CD4-positive, alpha-beta T cell (primary cell): ENCODE results near the gene TENT5C. TPM values are rescaled to one million over a fixed set of nuclear protein-coding genes. Genes with fewer than 3 reads are reported as not detected.

Experiments
- ATAC-seq: fragments of 200-7000 bp; cut with Tn5 transposase; one replicate; pipeline ENCODE4 v1.10.0; 2022; ENCODE audit warnings: mild to moderate bottlenecking; ENCODE audit not compliant: poor library complexity
- CTCF ChIA-PET: fragments of 350-600 bp; sonication (Branson Sonifier 250); formaldehyde crosslinking; loops from one replicate; lab custom pipeline; 2021; ENCODE audit warnings: antibody characterized with exemption, inconsistent platforms; lab: Charles Lee
- POLR2A ChIA-PET: fragments of 350-600 bp; sonication (Branson Sonifier 250); formaldehyde crosslinking; loops from one replicate; lab custom pipeline; 2021; ENCODE audit warnings: antibody characterized with exemption, inconsistent platforms; lab: Charles Lee
- DNase-seq, 14 experiments: peaks; one replicate each; pipeline ENCODE4 v3.0.0-alpha.2; 2013 to 2020; ENCODE audit warnings: mixed read lengths in 2 of 14
- H3K27ac ChIP-seq, 2 donors: one replicate each; pipeline versions ENCODE4 v1.5.1 to v1.7.0; 2013; ENCODE audit warnings: low read length in 2 of 2, low read depth in 1 of 2, mild to moderate bottlenecking in 1 of 2
- H3K27me3 ChIP-seq, 2 experiments: 1 replicate in 1 of 2; 2 replicates in 1 of 2; pipeline versions ENCODE4 v1.6.1 to v1.7.0; 2013; ENCODE audit warnings: low read length in 2 of 2, control low read depth in 1 of 2, mild to moderate bottlenecking in 1 of 2, moderate library complexity in 1 of 2; ENCODE audit not compliant: insufficient read depth in 2 of 2, control insufficient read depth in 1 of 2
- H3K36me3 ChIP-seq: one replicate; pipeline ENCODE4 v1.6.1; 2013; ENCODE audit warnings: low read length, control low read depth; ENCODE audit not compliant: insufficient read depth
- H3K4me1 ChIP-seq: one replicate; pipeline ENCODE4 v1.6.1; 2013; ENCODE audit warnings: low read length, control low read depth; ENCODE audit not compliant: insufficient read depth
- H3K4me3 ChIP-seq: one replicate; pipeline ENCODE4 v1.5.1; 2013; ENCODE audit warnings: mild to moderate bottlenecking, low read length, moderate library complexity
- H3K9me3 ChIP-seq, 2 experiments: 1 replicate in 1 of 2; 2 replicates in 1 of 2; pipeline versions ENCODE4 v1.6.1 to v1.7.0; 2013; ENCODE audit warnings: low read length in 2 of 2, mild to moderate bottlenecking in 2 of 2, control low read depth in 1 of 2, moderate library complexity in 1 of 2; ENCODE audit not compliant: control insufficient read depth in 1 of 2, insufficient read depth in 1 of 2
- H3K27ac Mint-ChIP-seq: one replicate; pipeline ENCODE4 v1.8.0; 2020; ENCODE audit warnings: mixed read lengths
- H3K27me3 Mint-ChIP-seq: one replicate; pipeline ENCODE4 v1.8.0; 2021; ENCODE audit warnings: mixed read lengths
- H3K36me3 Mint-ChIP-seq: one replicate; pipeline ENCODE4 v1.8.0; 2021; ENCODE audit warnings: low read depth, mixed read lengths
- H3K4me1 Mint-ChIP-seq: one replicate; pipeline ENCODE4 v1.8.0; 2021; ENCODE audit warnings: low read depth, mixed read lengths
- H3K4me3 Mint-ChIP-seq: one replicate; pipeline ENCODE4 v1.8.0; 2020; ENCODE audit warnings: mild to moderate bottlenecking, mixed read lengths
- H3K9me3 Mint-ChIP-seq: one replicate; pipeline ENCODE4 v1.8.0; 2020; ENCODE audit warnings: mixed read lengths
- CTCF ChIP-seq: fragments of 200-600 bp; IDR thresholded peaks from one replicate; pipeline ENCODE4 v1.8.0; 2022; ENCODE audit warnings: antibody characterized with exemption, mild to moderate bottlenecking
- intact Hi-C, 2 experiments: fragments of 100-400 bp; cut with DNase I in 1 of 2; cut with micrococcal nuclease in 1 of 2; formaldehyde crosslinking; loops; one replicate each; pipeline versions ENCODE4 v1.15.1 to v1.9.0; 2023 to 2025; cut with DNase I, micrococcal nuclease
- total RNA-seq, 174 experiments: library from RNA in 2 of 174; stranded (reverse) in 2 of 174; gene quantifications; one replicate each; pipeline ENCODE4 v1.2.3 and lab custom pipeline; 2021 to 2026

The TENT5C gene
- total RNA-seq, 2 experiments from 2014 or later = 122 to 123 TPM

GRCh38 chr1:117585086-117585485 is 20.8 kb upstream of the TENT5C start:
- no peak for ATAC-seq
- H3K27me3 Mint-ChIP-seq = no peaks in the 10 kb centered on the region
- no peak overlapping the region for H3K4me3 ChIP-seq
- no peaks in the 10 kb centered on the region for H3K36me3 Mint-ChIP-seq
- H3K4me3 Mint-ChIP-seq = no peak overlapping the region
- H3K9me3 Mint-ChIP-seq = no peaks in the 10 kb centered on the region
- no peaks in the 10 kb centered on the region for H3K4me1 Mint-ChIP-seq
- TF ChIP-seq CTCF = no peak
- no peaks in the 10 kb centered on the region for H3K36me3 ChIP-seq
- ChIA-PET CTCF (no interaction called here), POLR2A (no interaction called here)
- no peak for DNase-seq
- no peaks in the 10 kb centered on the region for H3K27me3 ChIP-seq
- H3K9me3 ChIP-seq = no peaks in the 10 kb centered on the region
- intact Hi-C loops = no loop called here
- no peaks in the 10 kb centered on the region for H3K4me1 ChIP-seq
- no peak overlapping the region for H3K27ac ChIP-seq
- no peak overlapping the region for H3K27ac Mint-ChIP-seq

- ChIA-PET CTCF (no interaction called here), POLR2A (no interaction called here)
- Mint-ChIP-seq H3K27ac (no peak overlapping the region), H3K9me3 (no peaks in the 10 kb centered on the region), H3K27me3 (no peaks in the 10 kb centered on the region), H3K36me3 (no peaks in the 10 kb centered on the region), H3K4me1 (no peaks in the 10 kb centered on the region), H3K4me3 (no peak overlapping the region)
- Histone ChIP-seq H3K27ac (no peak overlapping the region), H3K36me3 (no peaks in the 10 kb centered on the region), H3K9me3 (no peaks in the 10 kb centered on the region), H3K4me1 (no peaks in the 10 kb centered on the region), H3K4me3 (no peak overlapping the region), H3K27me3 (no peaks in the 10 kb centered on the region)
- intact Hi-C loops = no loop called here
- ATAC-seq = no peak
- DNase-seq = no peak
- TF ChIP-seq CTCF = no peak
Measured at GRCh38 chr1:117586337-117586736, 19.5 kb upstream of the TENT5C start.

GRCh38 chr1:117586747-117587498 is 18.9 kb upstream of the TENT5C start:
- CTCF ChIA-PET = no interaction called here
- POLR2A ChIA-PET = no interaction called here
- no peak for TF ChIP-seq CTCF
- Mint-ChIP-seq H3K9me3 (no peaks in the 10 kb centered on the region), H3K27me3 (no peaks in the 10 kb centered on the region), H3K4me3 (no peak overlapping the region), H3K36me3 (no peaks in the 10 kb centered on the region), H3K4me1 (no peaks in the 10 kb centered on the region), H3K27ac (no peak overlapping the region)
- H3K4me3 ChIP-seq = no peak overlapping the region
- no peaks in the 10 kb centered on the region for H3K4me1 ChIP-seq
- no peaks in the 10 kb centered on the region for H3K27me3 ChIP-seq
- no peaks in the 10 kb centered on the region for H3K36me3 ChIP-seq
- H3K9me3 ChIP-seq = no peaks in the 10 kb centered on the region
- ATAC-seq (no peak), DNase-seq (no peak)
- intact Hi-C loops = no loop called here
- H3K27ac ChIP-seq = no peak overlapping the region
